ENCODE data around the gene SPX. TPM values are rescaled to one million over a fixed set of nuclear protein-coding genes. Genes with fewer than 3 reads are reported as not detected.

SPX gene
- total and polyA plus RNA-seq, 4 experiments from 2014 or later: 0.49 to 0.78 (median 0.63) TPM; not detected in 1

GRCh38 chr12:21509768-21510167 is 16.3 kb upstream of the SPX start:
- peaks cover 27% of the 10 kb centered on the region for H3K4me1 ChIP-seq (ENCODE audit: insufficient read depth, low read length)
- Mint-ChIP-seq H3K4me3 (peak overlapping the region; percentile 49 to 76 (median 70)), H3K36me3 (peaks cover 26 to 62% of the 10 kb centered on the region in 2 donors), H3K9me3 (no peaks in the 10 kb centered on the region), H3K27me3 (no peaks in the 10 kb centered on the region), H3K4me1 (peaks cover 23 to 33% (median 32%) of the 10 kb centered on the region in 4 donors), H3K27ac (peak overlapping the region; percentile 42 to 90 (median 89))
- intact Hi-C loops (cut with micrococcal nuclease): loop anchor here (10.0 kb wide), 2 partner anchors 215 to 1115 kb away; partner anchors contain the start of gene ETNK1
- H3K36me3 ChIP-seq (ENCODE audit: insufficient read depth, low read length): peaks cover 19% of the 10 kb centered on the region
- peak overlapping the region; percentile 5 for H3K27ac ChIP-seq (ENCODE audit: low read depth, low read length)
- peak in 3 of 5 donors; percentile 13 to 25 (median 17) for DNase-seq
- H3K4me3 ChIP-seq (ENCODE audit: low read length in 2 of 2): peak overlapping the region in 1 of 2 donors; percentile 45
- H3K27me3 ChIP-seq (ENCODE audit: insufficient read depth, low read length): no peaks in the 10 kb centered on the region
- H3K9me3 ChIP-seq (ENCODE audit: control insufficient read depth in 1 of 2, low read length in 2 of 2): no peaks in the 10 kb centered on the region
- CTCF ChIA-PET (ENCODE audit: partially characterized antibody): interaction anchor here (1.2 kb wide), 1 partner anchor 19 kb away, joined by 3 read pairs; no protein-coding TSS in a partner anchor
- POLR2A ChIA-PET (ENCODE audit: partially characterized antibody): interaction anchor here (0.8 to 4.2 kb wide), 3 partner anchors 9 to 21 kb away, joined by 3 to 26 read pairs (median 9); partner anchors contain the start of genes GOLT1B, RECQL and SPX

GRCh38 chr12:21516281-21516680 is 9.8 kb upstream of the SPX start:
- Mint-ChIP-seq H3K9me3 (no peaks in the 10 kb centered on the region), H3K4me1 (peaks cover 0 to 2% (median 0%) of the 10 kb centered on the region in 4 donors), H3K27ac (no peak overlapping the region), H3K4me3 (no peak overlapping the region), H3K36me3 (peaks cover 29 to 59% of the 10 kb centered on the region in 2 donors), H3K27me3 (no peaks in the 10 kb centered on the region)
- H3K9me3 ChIP-seq (ENCODE audit: control insufficient read depth in 1 of 2, low read length in 2 of 2): no peaks in the 10 kb centered on the region
- ChIA-PET POLR2A (ENCODE audit: partially characterized antibody) (interaction anchor here (1.0 kb wide), 2 partner anchors 15 to 141 kb away, joined by 3 read pairs; partner anchors contain the start of genes GOLT1B, LDHB and RECQL), CTCF (ENCODE audit: partially characterized antibody) (no interaction called here)
- H3K27ac ChIP-seq (ENCODE audit: low read depth, low read length): no peak overlapping the region
- intact Hi-C loops (cut with micrococcal nuclease): no loop called here
- H3K4me1 ChIP-seq (ENCODE audit: insufficient read depth, low read length): no peaks in the 10 kb centered on the region
- H3K4me3 ChIP-seq (ENCODE audit: low read length in 2 of 2): no peak overlapping the region
- no peaks in the 10 kb centered on the region for H3K27me3 ChIP-seq (ENCODE audit: insufficient read depth, low read length)
- H3K36me3 ChIP-seq (ENCODE audit: insufficient read depth, low read length): peaks cover 19% of the 10 kb centered on the region
- no peak for DNase-seq

GRCh38 chr12:21518451-21518850 is 7.6 kb upstream of the SPX start:
- Histone ChIP-seq H3K9me3 (ENCODE audit: control insufficient read depth in 1 of 2, low read length in 2 of 2) (no peaks in the 10 kb centered on the region), H3K27me3 (ENCODE audit: insufficient read depth, low read length) (no peaks in the 10 kb centered on the region), H3K4me3 (ENCODE audit: low read length in 2 of 2) (no peak overlapping the region), H3K36me3 (ENCODE audit: insufficient read depth, low read length) (peaks cover 15% of the 10 kb centered on the region), H3K4me1 (ENCODE audit: insufficient read depth, low read length) (no peaks in the 10 kb centered on the region), H3K27ac (ENCODE audit: low read depth, low read length) (no peak overlapping the region)
- Mint-ChIP-seq H3K27ac (no peak overlapping the region), H3K9me3 (no peaks in the 10 kb centered on the region), H3K36me3 (peaks cover 23 to 44% of the 10 kb centered on the region in 2 donors), H3K4me3 (no peak overlapping the region), H3K27me3 (no peaks in the 10 kb centered on the region), H3K4me1 (peaks cover 0 to 2% (median 0%) of the 10 kb centered on the region in 4 donors)
- CTCF ChIA-PET (ENCODE audit: partially characterized antibody): no interaction called here
- intact Hi-C loops (cut with micrococcal nuclease): no loop called here
- DNase-seq: no peak
- POLR2A ChIA-PET (ENCODE audit: partially characterized antibody): no interaction called here

- H3K9me3 ChIP-seq (ENCODE audit: control insufficient read depth in 1 of 2, low read length in 2 of 2): no peaks in the 10 kb centered on the region
- Mint-ChIP-seq H3K4me3 (no peak overlapping the region), H3K36me3 (peaks cover 9 to 15% of the 10 kb centered on the region in 2 donors), H3K9me3 (peaks cover 0 to 5% (median 4%) of the 10 kb centered on the region in 8 donors), H3K4me1 (no peaks in the 10 kb centered on the region), H3K27me3 (no peaks in the 10 kb centered on the region), H3K27ac (no peak overlapping the region)
- H3K4me3 ChIP-seq (ENCODE audit: low read length in 2 of 2): no peak overlapping the region
- no peaks in the 10 kb centered on the region for H3K27me3 ChIP-seq (ENCODE audit: insufficient read depth, low read length)
- no peaks in the 10 kb centered on the region for H3K36me3 ChIP-seq (ENCODE audit: insufficient read depth, low read length)
- intact Hi-C loops (cut with micrococcal nuclease): no loop called here
- CTCF ChIA-PET (ENCODE audit: partially characterized antibody): no interaction called here
- no peak overlapping the region for H3K27ac ChIP-seq (ENCODE audit: low read depth, low read length)
- POLR2A ChIA-PET (ENCODE audit: partially characterized antibody): no interaction called here
- no peaks in the 10 kb centered on the region for H3K4me1 ChIP-seq (ENCODE audit: insufficient read depth, low read length)
- no peak for DNase-seq
Measured at GRCh38 chr12:21521541-21521940, 4.6 kb upstream of the SPX start.

GRCh38 chr12:21523148-21523547 is 2.9 kb upstream of the SPX start:
- Histone ChIP-seq H3K27me3 (ENCODE audit: insufficient read depth, low read length) (peaks cover 8% of the 10 kb centered on the region), H3K4me3 (ENCODE audit: low read length in 2 of 2) (no peak overlapping the region), H3K4me1 (ENCODE audit: insufficient read depth, low read length) (peaks cover 8% of the 10 kb centered on the region), H3K27ac (ENCODE audit: low read depth, low read length) (no peak overlapping the region), H3K9me3 (ENCODE audit: control insufficient read depth in 1 of 2, low read length in 2 of 2) (no peaks in the 10 kb centered on the region), H3K36me3 (ENCODE audit: insufficient read depth, low read length) (no peaks in the 10 kb centered on the region)
- intact Hi-C loops (cut with micrococcal nuclease): no loop called here
- ChIA-PET POLR2A (ENCODE audit: partially characterized antibody) (no interaction called here), CTCF (ENCODE audit: partially characterized antibody) (no interaction called here)
- no peak overlapping the region for H3K27ac Mint-ChIP-seq
- H3K27me3 Mint-ChIP-seq: peaks cover 3 to 4% of the 10 kb centered on the region in 2 donors
- no peak overlapping the region for H3K4me3 Mint-ChIP-seq
- peaks cover 5 to 9% of the 10 kb centered on the region in 2 donors for H3K36me3 Mint-ChIP-seq
- peaks cover 0 to 5% (median 4%) of the 10 kb centered on the region in 8 donors for H3K9me3 Mint-ChIP-seq
- DNase-seq: no peak
- peaks cover 4 to 5% (median 4%) of the 10 kb centered on the region in 4 donors for H3K4me1 Mint-ChIP-seq

- POLR2A ChIA-PET (ENCODE audit: partially characterized antibody): interaction anchor here (1.0 to 2.6 kb wide), 4 partner anchors 16 to 131 kb away, joined by 4 to 13 read pairs (median 6); partner anchors contain the start of genes GOLT1B, LDHB and RECQL
- intact Hi-C loops (cut with micrococcal nuclease): loop anchor here (5.0 kb wide), 1 partner anchor 165 kb away; no protein-coding TSS in a partner anchor
- Histone ChIP-seq H3K36me3 (ENCODE audit: insufficient read depth, low read length) (no peaks in the 10 kb centered on the region), H3K4me1 (ENCODE audit: insufficient read depth, low read length) (peaks cover 12% of the 10 kb centered on the region), H3K27ac (ENCODE audit: low read depth, low read length) (no peak overlapping the region), H3K27me3 (ENCODE audit: insufficient read depth, low read length) (peaks cover 8% of the 10 kb centered on the region), H3K4me3 (ENCODE audit: low read length in 2 of 2) (peak overlapping the region; percentile 27 to 61), H3K9me3 (ENCODE audit: control insufficient read depth in 1 of 2, low read length in 2 of 2) (no peaks in the 10 kb centered on the region)
- CTCF ChIA-PET (ENCODE audit: partially characterized antibody): interaction anchor here (0.9 to 1.1 kb wide), 2 partner anchors 25 to 153 kb away, joined by 3 to 4 read pairs; partner anchors contain the start of gene GOLT1B
- peaks cover 17 to 21% of the 10 kb centered on the region in 2 donors for H3K27me3 Mint-ChIP-seq
- H3K9me3 Mint-ChIP-seq: peaks cover 0 to 5% (median 4%) of the 10 kb centered on the region in 8 donors
- peak overlapping the region; percentile 80 to 89 (median 84) for H3K4me3 Mint-ChIP-seq
- peak overlapping the region in 1 of 7 donors; percentile 33 for H3K27ac Mint-ChIP-seq
- H3K4me1 Mint-ChIP-seq: peaks cover 4 to 9% (median 5%) of the 10 kb centered on the region in 4 donors
- DNase-seq: no peak
- H3K36me3 Mint-ChIP-seq: no peaks in the 10 kb centered on the region
Measured at GRCh38 chr12:21526721-21527345, 737 bp downstream of the SPX start.
